ENCODE results near the gene EEF1G. TPM values are rescaled to one million over a fixed set of nuclear protein-coding genes. Genes with fewer than 3 reads are reported as not detected.

The EEF1G gene
- total and polyA plus RNA-seq, 9 of the 15 experiments (the other 6 are each of a cell fraction or from before 2014, with no cell fraction given): 985 to 2,349 (median 2,035) TPM

DNA sequence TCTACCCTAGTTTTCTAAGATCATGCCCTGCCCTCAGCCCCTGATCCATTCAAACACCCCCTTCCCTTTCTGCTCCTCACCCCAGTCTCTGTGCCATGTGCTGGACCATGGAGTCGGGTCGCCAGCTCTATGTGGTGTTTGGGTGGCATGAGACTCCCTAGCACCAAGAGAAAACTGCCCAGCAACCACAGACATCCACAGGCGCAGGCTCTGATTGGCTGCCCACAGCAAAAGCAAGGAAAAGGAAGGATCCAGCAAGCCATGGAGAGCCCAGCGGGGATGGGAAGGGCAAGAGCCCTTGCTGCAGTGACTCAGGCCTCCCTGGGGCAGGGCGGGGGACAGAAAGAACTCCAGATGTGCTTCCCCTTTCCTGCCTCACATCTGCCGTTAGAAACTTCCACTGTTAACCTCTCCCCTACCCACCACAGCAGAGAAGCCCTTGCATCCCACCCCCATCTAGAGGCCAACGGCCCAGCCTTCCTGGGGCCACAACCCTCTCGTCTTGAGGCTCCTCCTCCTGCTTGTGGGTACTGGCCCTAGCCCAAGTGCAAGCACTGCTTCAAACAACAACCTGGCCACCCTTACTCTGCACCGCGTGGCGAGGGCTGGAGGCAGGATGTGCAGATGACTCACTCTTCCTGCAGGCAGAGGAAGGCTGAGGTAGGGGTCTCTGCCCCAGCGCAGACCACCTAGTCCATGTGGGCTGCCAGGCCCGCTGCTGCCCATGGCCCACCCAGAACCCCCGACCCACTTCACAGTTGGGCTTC, 17.4 kb downstream of the EEF1G start (continued):
- TF ChIP-seq, protein P1, sequence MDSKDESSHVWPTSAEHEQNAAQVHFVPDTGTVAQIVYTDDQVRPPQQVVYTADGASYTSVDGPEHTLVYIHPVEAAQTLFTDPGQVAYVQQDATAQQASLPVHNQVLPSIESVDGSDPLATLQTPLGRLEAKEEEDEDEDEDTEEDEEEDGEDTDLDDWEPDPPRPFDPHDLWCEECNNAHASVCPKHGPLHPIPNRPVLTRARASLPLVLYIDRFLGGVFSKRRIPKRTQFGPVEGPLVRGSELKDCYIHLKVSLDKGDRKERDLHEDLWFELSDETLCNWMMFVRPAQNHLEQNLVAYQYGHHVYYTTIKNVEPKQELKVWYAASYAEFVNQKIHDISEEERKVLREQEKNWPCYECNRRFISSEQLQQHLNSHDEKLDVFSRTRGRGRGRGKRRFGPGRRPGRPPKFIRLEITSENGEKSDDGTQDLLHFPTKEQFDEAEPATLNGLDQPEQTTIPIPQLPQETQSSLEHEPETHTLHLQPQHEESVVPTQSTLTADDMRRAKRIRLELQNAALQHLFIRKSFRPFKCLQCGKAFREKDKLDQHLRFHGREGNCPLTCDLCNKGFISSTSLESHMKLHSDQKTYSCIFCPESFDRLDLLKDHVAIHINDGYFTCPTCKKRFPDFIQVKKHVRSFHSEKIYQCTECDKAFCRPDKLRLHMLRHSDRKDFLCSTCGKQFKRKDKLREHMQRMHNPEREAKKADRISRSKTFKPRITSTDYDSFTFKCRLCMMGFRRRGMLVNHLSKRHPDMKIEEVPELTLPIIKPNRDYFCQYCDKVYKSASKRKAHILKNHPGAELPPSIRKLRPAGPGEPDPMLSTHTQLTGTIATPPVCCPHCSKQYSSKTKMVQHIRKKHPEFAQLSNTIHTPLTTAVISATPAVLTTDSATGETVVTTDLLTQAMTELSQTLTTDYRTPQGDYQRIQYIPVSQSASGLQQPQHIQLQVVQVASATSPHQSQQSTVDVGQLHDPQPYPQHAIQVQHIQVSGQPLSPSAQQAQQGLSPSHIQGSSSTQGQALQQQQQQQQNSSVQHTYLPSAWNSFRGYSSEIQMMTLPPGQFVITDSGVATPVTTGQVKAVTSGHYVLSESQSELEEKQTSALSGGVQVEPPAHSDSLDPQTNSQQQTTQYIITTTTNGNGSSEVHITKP (IDR thresholded peaks at IDR 0.05; ENCODE audit: partially characterized antibody): peak; percentile 77
- TF ChIP-seq, protein P2, sequence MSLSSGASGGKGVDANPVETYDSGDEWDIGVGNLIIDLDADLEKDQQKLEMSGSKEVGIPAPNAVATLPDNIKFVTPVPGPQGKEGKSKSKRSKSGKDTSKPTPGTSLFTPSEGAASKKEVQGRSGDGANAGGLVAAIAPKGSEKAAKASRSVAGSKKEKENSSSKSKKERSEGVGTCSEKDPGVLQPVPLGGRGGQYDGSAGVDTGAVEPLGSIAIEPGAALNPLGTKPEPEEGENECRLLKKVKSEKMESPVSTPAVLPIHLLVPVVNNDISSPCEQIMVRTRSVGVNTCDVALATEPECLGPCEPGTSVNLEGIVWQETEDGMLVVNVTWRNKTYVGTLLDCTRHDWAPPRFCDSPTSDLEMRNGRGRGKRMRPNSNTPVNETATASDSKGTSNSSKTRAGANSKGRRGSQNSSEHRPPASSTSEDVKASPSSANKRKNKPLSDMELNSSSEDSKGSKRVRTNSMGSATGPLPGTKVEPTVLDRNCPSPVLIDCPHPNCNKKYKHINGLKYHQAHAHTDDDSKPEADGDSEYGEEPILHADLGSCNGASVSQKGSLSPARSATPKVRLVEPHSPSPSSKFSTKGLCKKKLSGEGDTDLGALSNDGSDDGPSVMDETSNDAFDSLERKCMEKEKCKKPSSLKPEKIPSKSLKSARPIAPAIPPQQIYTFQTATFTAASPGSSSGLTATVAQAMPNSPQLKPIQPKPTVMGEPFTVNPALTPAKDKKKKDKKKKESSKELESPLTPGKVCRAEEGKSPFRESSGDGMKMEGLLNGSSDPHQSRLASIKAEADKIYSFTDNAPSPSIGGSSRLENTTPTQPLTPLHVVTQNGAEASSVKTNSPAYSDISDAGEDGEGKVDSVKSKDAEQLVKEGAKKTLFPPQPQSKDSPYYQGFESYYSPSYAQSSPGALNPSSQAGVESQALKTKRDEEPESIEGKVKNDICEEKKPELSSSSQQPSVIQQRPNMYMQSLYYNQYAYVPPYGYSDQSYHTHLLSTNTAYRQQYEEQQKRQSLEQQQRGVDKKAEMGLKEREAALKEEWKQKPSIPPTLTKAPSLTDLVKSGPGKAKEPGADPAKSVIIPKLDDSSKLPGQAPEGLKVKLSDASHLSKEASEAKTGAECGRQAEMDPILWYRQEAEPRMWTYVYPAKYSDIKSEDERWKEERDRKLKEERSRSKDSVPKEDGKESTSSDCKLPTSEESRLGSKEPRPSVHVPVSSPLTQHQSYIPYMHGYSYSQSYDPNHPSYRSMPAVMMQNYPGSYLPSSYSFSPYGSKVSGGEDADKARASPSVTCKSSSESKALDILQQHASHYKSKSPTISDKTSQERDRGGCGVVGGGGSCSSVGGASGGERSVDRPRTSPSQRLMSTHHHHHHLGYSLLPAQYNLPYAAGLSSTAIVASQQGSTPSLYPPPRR (CRISPR knock-in tag; IDR thresholded peaks at IDR 0.05; ENCODE audit: borderline replicate concordance): no peak
- TF ChIP-seq ZNF3 (CRISPR knock-in tag; IDR thresholded peaks at IDR 0.05) (no peak), CHD4 (IDR thresholded peaks at IDR 0.05; ENCODE audit: insufficient read depth, insufficient replicate concordance, low read depth, low read length, poor library complexity, severe bottlenecking) (peak; percentile 21), FOXP1 (CRISPR knock-in tag; IDR thresholded peaks at IDR 0.05) (no peak), CBFB (CRISPR knock-in tag; IDR thresholded peaks at IDR 0.05) (0 out of 2 replicates have a peak, but pooled peaks have one; percentile 45), HNRNPL (IDR thresholded peaks at IDR 0.05; ENCODE audit: low read depth, low read length) (0 out of 2 replicates have a peak, but pooled peaks have one; percentile 34), KLF13 (tag; IDR thresholded peaks at IDR 0.05; ENCODE audit: borderline replicate concordance, low read depth) (0 out of 2 replicates have a peak, but pooled peaks have one; percentile 11), SLC30A9 (CRISPR knock-in tag; IDR thresholded peaks at IDR 0.05) (no peak), OTX1 (CRISPR knock-in tag; IDR thresholded peaks at IDR 0.05) (peak; percentile 50; the same call in 1 of the 2 replicates)
- TF ChIP-seq, protein P3, sequence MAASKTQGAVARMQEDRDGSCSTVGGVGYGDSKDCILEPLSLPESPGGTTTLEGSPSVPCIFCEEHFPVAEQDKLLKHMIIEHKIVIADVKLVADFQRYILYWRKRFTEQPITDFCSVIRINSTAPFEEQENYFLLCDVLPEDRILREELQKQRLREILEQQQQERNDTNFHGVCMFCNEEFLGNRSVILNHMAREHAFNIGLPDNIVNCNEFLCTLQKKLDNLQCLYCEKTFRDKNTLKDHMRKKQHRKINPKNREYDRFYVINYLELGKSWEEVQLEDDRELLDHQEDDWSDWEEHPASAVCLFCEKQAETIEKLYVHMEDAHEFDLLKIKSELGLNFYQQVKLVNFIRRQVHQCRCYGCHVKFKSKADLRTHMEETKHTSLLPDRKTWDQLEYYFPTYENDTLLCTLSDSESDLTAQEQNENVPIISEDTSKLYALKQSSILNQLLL (CRISPR knock-in tag; IDR thresholded peaks at IDR 0.05; ENCODE audit: borderline replicate concordance): no peak
- TF ChIP-seq, protein P4, sequence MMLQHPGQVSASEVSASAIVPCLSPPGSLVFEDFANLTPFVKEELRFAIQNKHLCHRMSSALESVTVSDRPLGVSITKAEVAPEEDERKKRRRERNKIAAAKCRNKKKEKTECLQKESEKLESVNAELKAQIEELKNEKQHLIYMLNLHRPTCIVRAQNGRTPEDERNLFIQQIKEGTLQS (IDR thresholded peaks at IDR 0.05): peak; percentile 84
- TF ChIP-seq, protein P4 (CRISPR knock-in tag; conservative IDR thresholded peaks at IDR 0.05): no peak
- TF ChIP-seq, protein P5, sequence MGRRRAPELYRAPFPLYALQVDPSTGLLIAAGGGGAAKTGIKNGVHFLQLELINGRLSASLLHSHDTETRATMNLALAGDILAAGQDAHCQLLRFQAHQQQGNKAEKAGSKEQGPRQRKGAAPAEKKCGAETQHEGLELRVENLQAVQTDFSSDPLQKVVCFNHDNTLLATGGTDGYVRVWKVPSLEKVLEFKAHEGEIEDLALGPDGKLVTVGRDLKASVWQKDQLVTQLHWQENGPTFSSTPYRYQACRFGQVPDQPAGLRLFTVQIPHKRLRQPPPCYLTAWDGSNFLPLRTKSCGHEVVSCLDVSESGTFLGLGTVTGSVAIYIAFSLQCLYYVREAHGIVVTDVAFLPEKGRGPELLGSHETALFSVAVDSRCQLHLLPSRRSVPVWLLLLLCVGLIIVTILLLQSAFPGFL (CRISPR knock-in tag; IDR thresholded peaks at IDR 0.05): no peak

Measured in K562 (cell line).